Measurements from ENCODE around the gene DNAJC17. TPM values are rescaled to one million over a fixed set of nuclear protein-coding genes. Genes with fewer than 3 reads are reported as not detected.

The DNAJC17 gene
- total RNA-seq, 2 experiments from 2014 or later, result 24.2 to 39.9 TPM

DNA sequence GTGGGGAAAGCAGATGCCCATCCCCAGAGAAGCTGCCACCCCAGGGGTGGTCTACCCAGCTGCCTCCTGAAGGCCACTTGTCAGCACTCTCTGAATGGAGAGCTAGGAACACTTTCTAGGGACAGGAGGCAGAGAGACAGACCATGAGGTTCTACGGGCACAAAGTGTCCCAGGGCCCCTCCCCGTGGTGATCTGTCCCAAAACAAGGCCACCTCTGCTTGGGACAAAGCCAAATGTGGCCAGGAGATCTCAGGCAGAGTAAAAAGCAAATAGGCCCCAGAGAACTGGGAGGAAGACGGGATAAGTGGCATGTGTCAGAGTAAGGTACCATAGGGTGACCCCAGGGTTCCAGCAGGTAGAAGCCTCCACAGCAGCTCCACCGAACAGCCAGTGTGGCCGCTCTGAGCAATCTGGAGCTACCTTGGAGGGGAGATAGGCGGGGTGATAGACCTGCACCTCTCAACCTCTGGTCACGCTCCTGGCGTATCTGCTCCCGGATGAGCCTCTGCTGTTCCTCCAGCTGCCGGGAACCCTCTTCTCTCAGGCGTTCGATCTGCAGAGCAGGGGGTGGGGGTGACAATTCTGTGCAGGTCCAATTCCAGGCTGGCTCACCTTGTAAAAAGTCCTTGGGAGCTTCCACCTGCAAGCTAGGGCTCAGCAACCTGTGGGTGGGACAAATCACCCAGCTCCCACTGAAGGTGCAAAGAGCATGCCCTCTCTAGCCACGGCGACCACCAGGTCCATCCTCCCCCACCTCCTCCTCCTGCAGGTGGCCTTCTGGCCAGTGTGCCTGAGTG is 31.3 kb downstream of the DNAJC17 start:
- Histone ChIP-seq H3K36me3 (ENCODE audit: insufficient read depth, low read length) (peaks cover 69% of the 10 kb centered on the region), H3K27ac (ENCODE audit: low read depth, low read length, poor library complexity, severe bottlenecking) (no peak overlapping the region)
- intact Hi-C loops (cut with micrococcal nuclease; ENCODE audit: unreplicated experiment), result no loop called here

DNA sequence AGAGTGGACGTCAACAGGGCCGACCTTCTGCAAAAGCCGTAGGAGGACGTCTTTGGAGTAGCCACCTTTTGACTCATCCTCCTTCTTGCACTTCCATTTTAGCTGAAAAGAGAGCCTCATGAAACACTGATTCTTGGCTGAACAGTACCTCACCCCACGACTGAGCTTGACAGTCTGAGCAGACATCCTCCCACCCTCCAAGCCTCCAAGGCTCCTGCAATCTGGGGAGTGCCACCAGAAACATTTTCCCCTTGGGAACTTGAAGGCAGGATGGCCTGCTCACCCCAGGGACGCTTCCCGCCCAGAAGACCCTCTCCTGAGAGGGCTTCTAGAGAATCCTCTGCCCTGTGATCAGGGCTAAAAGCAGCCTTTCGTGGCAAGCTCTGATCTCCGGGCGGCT is 32.3 kb downstream of the DNAJC17 start:
- Histone ChIP-seq H3K27ac (ENCODE audit: low read depth, low read length, poor library complexity, severe bottlenecking) (no peak overlapping the region), H3K79me2 (ENCODE audit: insufficient read depth, low read depth, low read length) (no peaks in the 10 kb centered on the region), H3K4me3 (ENCODE audit: low read depth, low read length, poor library complexity, severe bottlenecking) (no peak overlapping the region), H3K4me2 (ENCODE audit: low read length) (no peak overlapping the region), H3K9me2 (ENCODE audit: insufficient read depth, low read length) (no peaks in the 10 kb centered on the region), H3K4me1 (ENCODE audit: insufficient read depth, low read length, poor library complexity, severe bottlenecking) (peaks cover 16% of the 10 kb centered on the region), H4K20me1 (ENCODE audit: insufficient read depth, low read length) (no peaks in the 10 kb centered on the region), H2AFZ (ENCODE audit: low read length) (no peak overlapping the region), H3K36me3 (ENCODE audit: insufficient read depth, low read length) (peaks cover 69% of the 10 kb centered on the region), H3K9me3 (ENCODE audit: low read length) (no peaks in the 10 kb centered on the region)
- DNase-seq (ENCODE audit: low spot score), result no peak
- no TSS peak for BruUV-seq (replicated peaks)
- CTCF ChIA-PET (ENCODE audit: unreplicated experiment), result no interaction called here
- intact Hi-C loops (cut with micrococcal nuclease; ENCODE audit: unreplicated experiment), result no loop called here
- POLR2A ChIA-PET, result no interaction called here
- TF ChIP-seq, protein P1, sequence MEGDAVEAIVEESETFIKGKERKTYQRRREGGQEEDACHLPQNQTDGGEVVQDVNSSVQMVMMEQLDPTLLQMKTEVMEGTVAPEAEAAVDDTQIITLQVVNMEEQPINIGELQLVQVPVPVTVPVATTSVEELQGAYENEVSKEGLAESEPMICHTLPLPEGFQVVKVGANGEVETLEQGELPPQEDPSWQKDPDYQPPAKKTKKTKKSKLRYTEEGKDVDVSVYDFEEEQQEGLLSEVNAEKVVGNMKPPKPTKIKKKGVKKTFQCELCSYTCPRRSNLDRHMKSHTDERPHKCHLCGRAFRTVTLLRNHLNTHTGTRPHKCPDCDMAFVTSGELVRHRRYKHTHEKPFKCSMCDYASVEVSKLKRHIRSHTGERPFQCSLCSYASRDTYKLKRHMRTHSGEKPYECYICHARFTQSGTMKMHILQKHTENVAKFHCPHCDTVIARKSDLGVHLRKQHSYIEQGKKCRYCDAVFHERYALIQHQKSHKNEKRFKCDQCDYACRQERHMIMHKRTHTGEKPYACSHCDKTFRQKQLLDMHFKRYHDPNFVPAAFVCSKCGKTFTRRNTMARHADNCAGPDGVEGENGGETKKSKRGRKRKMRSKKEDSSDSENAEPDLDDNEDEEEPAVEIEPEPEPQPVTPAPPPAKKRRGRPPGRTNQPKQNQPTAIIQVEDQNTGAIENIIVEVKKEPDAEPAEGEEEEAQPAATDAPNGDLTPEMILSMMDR (conservative IDR thresholded peaks at IDR 0.05; ENCODE audit: low read length), result no peak
- TF ChIP-seq EZH2phosphoT487 (IDR thresholded peaks at IDR 0.05; ENCODE audit: borderline replicate concordance, low read depth, low read length), result no peak

More for the DNA sequence above, 31.3 kb downstream of the DNAJC17 start:
- no peak for TF ChIP-seq EZH2phosphoT487 (IDR thresholded peaks at IDR 0.05; ENCODE audit: borderline replicate concordance, low read depth, low read length)
- TF ChIP-seq, protein P1 (conservative IDR thresholded peaks at IDR 0.05; ENCODE audit: low read length), result no peak
- Histone ChIP-seq H4K20me1 (ENCODE audit: insufficient read depth, low read length) (no peaks in the 10 kb centered on the region), H3K4me2 (ENCODE audit: low read length) (no peak overlapping the region), H3K79me2 (ENCODE audit: insufficient read depth, low read depth, low read length) (no peaks in the 10 kb centered on the region), H3K9me3 (ENCODE audit: low read length) (no peaks in the 10 kb centered on the region), H2AFZ (ENCODE audit: low read length) (no peak overlapping the region), H3K4me1 (ENCODE audit: insufficient read depth, low read length, poor library complexity, severe bottlenecking) (peaks cover 6% of the 10 kb centered on the region), H3K4me3 (ENCODE audit: low read depth, low read length, poor library complexity, severe bottlenecking) (no peak overlapping the region), H3K9me2 (ENCODE audit: insufficient read depth, low read length) (no peaks in the 10 kb centered on the region)
- POLR2A ChIA-PET, result no interaction called here
- BruUV-seq (replicated peaks), result no TSS peak
- DNase-seq (ENCODE audit: low spot score), result no peak
- CTCF ChIA-PET (ENCODE audit: unreplicated experiment), result interaction anchor here (0.8 kb wide), 1 partner anchor 12 kb away, joined by 3 read pairs; the partner anchor contains the start of gene GCHFR

DNA sequence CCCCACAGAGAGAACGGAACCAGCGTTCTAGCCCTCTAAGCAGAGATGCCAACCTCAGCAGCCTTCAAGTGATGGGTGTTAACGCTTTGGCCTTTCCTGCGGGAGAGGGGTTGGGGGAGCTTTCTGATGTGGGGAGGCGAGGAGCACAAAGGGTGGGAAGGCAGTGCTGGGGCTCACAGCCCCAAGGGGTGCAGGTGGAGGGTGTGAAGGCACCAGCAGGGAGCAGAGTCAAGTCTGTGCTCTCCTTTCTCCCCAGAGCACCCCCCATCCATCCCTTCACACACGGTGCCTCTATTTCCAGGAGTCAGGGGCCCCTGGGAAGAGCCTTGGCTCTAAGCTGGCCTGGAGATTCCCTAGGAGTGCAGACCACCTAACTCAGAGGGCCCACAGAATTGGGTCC is 33.4 kb downstream of the DNAJC17 start:
- ChIA-PET CTCF (ENCODE audit: unreplicated experiment) (no interaction called here), POLR2A (no interaction called here)
- TF ChIP-seq, protein P1 (conservative IDR thresholded peaks at IDR 0.05; ENCODE audit: low read length), result no peak
- no peak for TF ChIP-seq EZH2phosphoT487 (IDR thresholded peaks at IDR 0.05; ENCODE audit: borderline replicate concordance, low read depth, low read length)
- no peaks in the 10 kb centered on the region for H3K9me2 ChIP-seq (ENCODE audit: insufficient read depth, low read length)
- no peak overlapping the region for H3K27ac ChIP-seq (ENCODE audit: low read depth, low read length, poor library complexity, severe bottlenecking)
- no peaks in the 10 kb centered on the region for H3K79me2 ChIP-seq (ENCODE audit: insufficient read depth, low read depth, low read length)
- intact Hi-C loops (cut with micrococcal nuclease; ENCODE audit: unreplicated experiment), result no loop called here
- no peak overlapping the region for H2AFZ ChIP-seq (ENCODE audit: low read length)
- H4K20me1 ChIP-seq (ENCODE audit: insufficient read depth, low read length), result no peaks in the 10 kb centered on the region
- H3K9me3 ChIP-seq (ENCODE audit: low read length), result no peaks in the 10 kb centered on the region
- H3K36me3 ChIP-seq (ENCODE audit: insufficient read depth, low read length), result peaks cover 60% of the 10 kb centered on the region; the same call in 1 of the 2 replicates
- no peak for DNase-seq (ENCODE audit: low spot score)
- no peak overlapping the region for H3K4me2 ChIP-seq (ENCODE audit: low read length)
- no peak overlapping the region for H3K4me3 ChIP-seq (ENCODE audit: low read depth, low read length, poor library complexity, severe bottlenecking)
- no TSS peak for BruUV-seq (replicated peaks)
- peaks cover 27% of the 10 kb centered on the region for H3K4me1 ChIP-seq (ENCODE audit: insufficient read depth, low read length, poor library complexity, severe bottlenecking)

Data from OCI-LY7 (cell line).